K562 (cell line): ENCODE data around the gene ZFR2. TPM values are rescaled to one million over a fixed set of nuclear protein-coding genes. Genes with fewer than 3 reads are reported as not detected.

Source experiments
- ETS1 ChIP-seq: conservative IDR thresholded peaks from 2 replicates; pipeline ENCODE4 v1.6.1; 2011; ENCODE audit warnings: low read depth, mild to moderate bottlenecking, low read length; ENCODE audit not compliant: control insufficient read depth
- LEF1 ChIP-seq: fragments of 450-650 bp; IDR thresholded peaks from 2 replicates; pipeline ENCODE4 v1.6.1; 2016; ENCODE audit warnings: mild to moderate bottlenecking
- polyA plus RNA-seq, 8 experiments: library from polyadenylated mRNA; depleted of rRNA in 4 of 8; stranded (reverse) in 5 of 8; unstranded in 3 of 8; fragments of >200 nt; fragmentation: Nextera tagmentation in 2 of 8; fragmentation: Illumina TruSeq in 1 of 8; extraction: Ambion mirVana in 2 of 8; extraction: Trizol in 1 of 8; gene quantifications; 2 replicates each; pipeline versions ENCODE4 v1.2.1 to v1.2.3, GENCODE V29; 2011 to 2014; ENCODE audit warnings: inconsistent platforms in 1 of 8, missing spikeins in 1 of 8
- total RNA-seq, 7 experiments: library from RNA; depleted of rRNA in 6 of 7; stranded (reverse); fragments of >200 nt in 6 of 7; fragmentation: Illumina TruSeq in 2 of 7; extraction: Trizol in 2 of 7; gene quantifications; 2 replicates each; pipeline versions ENCODE4 v1.2.1 to v1.2.3, GENCODE V29; 2011 to 2021; ENCODE audit warnings: low replicate concordance in 1 of 7
- TF ChIP-seq, protein P1 (sequence below): fragments of 200-600 bp; sonication (generic); IDR thresholded peaks from one replicate; pipeline ENCODE4 v1.6.1; 2012; ENCODE audit warnings: mild to moderate bottlenecking, low read depth, low read length, inconsistent platforms

The ZFR2 gene
- total and polyA plus RNA-seq, 9 of the 15 experiments (the other 6 are each of a cell fraction or from before 2014, with no cell fraction given): 0.03 to 0.59 (median 0.07) TPM; not detected in 6

DNA sequence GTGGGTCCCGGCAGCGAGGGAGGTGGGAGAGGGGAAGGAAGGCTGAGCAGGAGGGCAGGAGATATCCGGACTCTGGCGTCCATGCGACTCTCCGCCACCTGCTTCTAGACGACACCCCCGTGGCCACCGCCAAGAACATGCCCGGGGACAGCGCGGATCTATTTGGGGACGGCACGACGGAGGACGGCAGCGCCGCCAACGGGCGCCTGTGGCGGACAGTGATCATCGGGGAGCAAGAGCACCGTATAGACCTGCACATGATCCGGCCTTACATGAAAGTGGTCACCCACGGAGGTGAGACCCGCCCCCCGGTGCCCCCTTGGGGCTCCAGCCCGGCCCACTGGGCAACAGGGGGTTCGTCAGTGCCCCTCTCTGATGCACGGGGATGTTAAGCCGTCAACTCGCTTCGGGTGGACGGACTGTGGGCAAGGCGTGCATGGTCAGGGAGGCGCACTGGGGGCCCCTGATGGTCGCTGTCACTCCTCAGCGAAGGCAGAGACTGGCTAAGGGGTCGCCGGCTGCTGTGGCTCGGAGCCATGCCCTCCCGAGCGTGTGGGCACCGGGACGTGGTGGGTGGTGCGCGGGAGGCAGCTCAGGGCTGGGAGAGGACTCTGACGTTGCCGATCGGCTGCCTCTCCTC lies 38.9 kb upstream of the ZFR2 start (continued):
- TF ChIP-seq, protein P1, sequence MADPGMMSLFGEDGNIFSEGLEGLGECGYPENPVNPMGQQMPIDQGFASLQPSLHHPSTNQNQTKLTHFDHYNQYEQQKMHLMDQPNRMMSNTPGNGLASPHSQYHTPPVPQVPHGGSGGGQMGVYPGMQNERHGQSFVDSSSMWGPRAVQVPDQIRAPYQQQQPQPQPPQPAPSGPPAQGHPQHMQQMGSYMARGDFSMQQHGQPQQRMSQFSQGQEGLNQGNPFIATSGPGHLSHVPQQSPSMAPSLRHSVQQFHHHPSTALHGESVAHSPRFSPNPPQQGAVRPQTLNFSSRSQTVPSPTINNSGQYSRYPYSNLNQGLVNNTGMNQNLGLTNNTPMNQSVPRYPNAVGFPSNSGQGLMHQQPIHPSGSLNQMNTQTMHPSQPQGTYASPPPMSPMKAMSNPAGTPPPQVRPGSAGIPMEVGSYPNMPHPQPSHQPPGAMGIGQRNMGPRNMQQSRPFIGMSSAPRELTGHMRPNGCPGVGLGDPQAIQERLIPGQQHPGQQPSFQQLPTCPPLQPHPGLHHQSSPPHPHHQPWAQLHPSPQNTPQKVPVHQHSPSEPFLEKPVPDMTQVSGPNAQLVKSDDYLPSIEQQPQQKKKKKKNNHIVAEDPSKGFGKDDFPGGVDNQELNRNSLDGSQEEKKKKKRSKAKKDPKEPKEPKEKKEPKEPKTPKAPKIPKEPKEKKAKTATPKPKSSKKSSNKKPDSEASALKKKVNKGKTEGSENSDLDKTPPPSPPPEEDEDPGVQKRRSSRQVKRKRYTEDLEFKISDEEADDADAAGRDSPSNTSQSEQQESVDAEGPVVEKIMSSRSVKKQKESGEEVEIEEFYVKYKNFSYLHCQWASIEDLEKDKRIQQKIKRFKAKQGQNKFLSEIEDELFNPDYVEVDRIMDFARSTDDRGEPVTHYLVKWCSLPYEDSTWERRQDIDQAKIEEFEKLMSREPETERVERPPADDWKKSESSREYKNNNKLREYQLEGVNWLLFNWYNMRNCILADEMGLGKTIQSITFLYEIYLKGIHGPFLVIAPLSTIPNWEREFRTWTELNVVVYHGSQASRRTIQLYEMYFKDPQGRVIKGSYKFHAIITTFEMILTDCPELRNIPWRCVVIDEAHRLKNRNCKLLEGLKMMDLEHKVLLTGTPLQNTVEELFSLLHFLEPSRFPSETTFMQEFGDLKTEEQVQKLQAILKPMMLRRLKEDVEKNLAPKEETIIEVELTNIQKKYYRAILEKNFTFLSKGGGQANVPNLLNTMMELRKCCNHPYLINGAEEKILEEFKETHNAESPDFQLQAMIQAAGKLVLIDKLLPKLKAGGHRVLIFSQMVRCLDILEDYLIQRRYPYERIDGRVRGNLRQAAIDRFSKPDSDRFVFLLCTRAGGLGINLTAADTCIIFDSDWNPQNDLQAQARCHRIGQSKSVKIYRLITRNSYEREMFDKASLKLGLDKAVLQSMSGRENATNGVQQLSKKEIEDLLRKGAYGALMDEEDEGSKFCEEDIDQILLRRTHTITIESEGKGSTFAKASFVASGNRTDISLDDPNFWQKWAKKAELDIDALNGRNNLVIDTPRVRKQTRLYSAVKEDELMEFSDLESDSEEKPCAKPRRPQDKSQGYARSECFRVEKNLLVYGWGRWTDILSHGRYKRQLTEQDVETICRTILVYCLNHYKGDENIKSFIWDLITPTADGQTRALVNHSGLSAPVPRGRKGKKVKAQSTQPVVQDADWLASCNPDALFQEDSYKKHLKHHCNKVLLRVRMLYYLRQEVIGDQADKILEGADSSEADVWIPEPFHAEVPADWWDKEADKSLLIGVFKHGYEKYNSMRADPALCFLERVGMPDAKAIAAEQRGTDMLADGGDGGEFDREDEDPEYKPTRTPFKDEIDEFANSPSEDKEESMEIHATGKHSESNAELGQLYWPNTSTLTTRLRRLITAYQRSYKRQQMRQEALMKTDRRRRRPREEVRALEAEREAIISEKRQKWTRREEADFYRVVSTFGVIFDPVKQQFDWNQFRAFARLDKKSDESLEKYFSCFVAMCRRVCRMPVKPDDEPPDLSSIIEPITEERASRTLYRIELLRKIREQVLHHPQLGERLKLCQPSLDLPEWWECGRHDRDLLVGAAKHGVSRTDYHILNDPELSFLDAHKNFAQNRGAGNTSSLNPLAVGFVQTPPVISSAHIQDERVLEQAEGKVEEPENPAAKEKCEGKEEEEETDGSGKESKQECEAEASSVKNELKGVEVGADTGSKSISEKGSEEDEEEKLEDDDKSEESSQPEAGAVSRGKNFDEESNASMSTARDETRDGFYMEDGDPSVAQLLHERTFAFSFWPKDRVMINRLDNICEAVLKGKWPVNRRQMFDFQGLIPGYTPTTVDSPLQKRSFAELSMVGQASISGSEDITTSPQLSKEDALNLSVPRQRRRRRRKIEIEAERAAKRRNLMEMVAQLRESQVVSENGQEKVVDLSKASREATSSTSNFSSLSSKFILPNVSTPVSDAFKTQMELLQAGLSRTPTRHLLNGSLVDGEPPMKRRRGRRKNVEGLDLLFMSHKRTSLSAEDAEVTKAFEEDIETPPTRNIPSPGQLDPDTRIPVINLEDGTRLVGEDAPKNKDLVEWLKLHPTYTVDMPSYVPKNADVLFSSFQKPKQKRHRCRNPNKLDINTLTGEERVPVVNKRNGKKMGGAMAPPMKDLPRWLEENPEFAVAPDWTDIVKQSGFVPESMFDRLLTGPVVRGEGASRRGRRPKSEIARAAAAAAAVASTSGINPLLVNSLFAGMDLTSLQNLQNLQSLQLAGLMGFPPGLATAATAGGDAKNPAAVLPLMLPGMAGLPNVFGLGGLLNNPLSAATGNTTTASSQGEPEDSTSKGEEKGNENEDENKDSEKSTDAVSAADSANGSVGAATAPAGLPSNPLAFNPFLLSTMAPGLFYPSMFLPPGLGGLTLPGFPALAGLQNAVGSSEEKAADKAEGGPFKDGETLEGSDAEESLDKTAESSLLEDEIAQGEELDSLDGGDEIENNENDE: no peak
- TF ChIP-seq LEF1 (no peak), ETS1 (no peak)
